HG02798 (cell line): ENCODE data around the gene RDH5.
A peak's percentile ranks its signal among the peaks of the same experiment; 100 is the strongest.

Experiments
- ATAC-seq: cut with Tn5 transposase; IDR thresholded peaks from one replicate; pipeline ENCODE4 v1.9.1; 2021; ENCODE audit warnings: mild to moderate bottlenecking; ENCODE audit not compliant: unreplicated experiment, poor library complexity

Gene RDH5, protein sequence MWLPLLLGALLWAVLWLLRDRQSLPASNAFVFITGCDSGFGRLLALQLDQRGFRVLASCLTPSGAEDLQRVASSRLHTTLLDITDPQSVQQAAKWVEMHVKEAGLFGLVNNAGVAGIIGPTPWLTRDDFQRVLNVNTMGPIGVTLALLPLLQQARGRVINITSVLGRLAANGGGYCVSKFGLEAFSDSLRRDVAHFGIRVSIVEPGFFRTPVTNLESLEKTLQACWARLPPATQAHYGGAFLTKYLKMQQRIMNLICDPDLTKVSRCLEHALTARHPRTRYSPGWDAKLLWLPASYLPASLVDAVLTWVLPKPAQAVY

DNA sequence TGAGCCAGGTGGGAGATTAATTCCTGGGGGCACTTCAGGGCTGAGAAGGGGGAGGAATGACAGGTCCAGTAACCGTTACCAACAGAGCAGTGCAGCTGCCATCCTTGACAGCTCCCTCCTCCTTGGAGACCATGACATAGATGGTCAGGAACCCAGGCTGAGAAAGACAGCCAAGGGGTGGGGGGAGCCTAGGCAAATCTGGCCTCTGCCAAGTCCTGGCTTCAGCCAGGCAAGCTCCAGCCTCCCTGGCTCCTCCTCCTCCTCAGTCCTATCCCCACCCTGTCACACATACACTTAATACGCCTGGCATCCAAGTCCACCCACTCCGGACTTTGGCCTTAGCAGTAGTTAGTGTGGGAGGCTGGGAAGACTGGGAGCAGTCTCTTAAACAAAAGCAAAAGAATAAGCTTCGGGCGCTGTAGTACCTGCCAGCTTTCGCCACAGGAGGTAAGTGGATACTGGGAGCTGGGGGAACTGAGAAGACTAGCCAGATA lies at the start of gene RDH5:
RDH5 (plus strand) TSS at position 323 of the 494 bp plus-strand sequence. CDS start 792 bp downstream, outside the sequence.
- ATAC-seq, result no peak

DNA sequence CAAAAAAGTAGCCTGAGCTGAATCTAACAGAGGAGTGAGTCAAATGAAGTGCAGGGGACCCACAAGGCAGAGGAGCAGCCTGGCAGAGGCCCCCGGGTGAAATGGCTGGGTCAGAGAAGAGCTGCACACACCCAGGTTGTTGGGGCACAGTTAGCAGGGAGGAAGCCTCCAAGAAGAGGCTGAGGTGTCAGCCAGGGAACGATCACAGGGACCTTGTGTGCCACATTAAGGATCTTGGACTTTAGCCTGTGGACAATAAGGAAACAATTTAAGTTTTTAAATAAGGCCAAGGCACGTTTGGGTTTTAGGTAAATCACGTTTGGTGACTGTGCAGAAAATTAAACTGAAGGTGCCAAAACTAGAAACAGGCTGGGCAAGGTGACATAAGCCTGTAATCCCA lies 48.4 kb upstream of the RDH5 start:
- ATAC-seq, result no peak

DNA sequence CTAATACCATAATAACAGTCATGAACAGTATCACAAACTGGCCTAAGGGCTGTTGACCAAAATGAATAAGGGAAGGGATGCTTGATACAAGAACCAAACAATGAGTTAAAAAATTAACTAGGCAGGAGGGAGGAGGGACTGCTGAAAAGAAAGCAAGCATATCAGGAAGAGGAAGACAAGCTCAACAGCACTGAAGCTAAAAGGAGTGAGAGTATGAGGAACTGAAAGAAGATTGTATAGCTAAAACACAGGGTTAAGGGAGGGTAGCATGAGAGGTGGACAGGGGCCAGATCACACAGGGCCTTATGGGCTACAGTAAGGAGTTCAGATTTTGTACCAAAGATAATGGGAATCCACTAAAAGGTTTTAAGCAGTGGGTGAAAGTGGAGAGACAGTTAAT lies 46.6 kb upstream of the RDH5 start:
- peak; percentile 94 for ATAC-seq

DNA sequence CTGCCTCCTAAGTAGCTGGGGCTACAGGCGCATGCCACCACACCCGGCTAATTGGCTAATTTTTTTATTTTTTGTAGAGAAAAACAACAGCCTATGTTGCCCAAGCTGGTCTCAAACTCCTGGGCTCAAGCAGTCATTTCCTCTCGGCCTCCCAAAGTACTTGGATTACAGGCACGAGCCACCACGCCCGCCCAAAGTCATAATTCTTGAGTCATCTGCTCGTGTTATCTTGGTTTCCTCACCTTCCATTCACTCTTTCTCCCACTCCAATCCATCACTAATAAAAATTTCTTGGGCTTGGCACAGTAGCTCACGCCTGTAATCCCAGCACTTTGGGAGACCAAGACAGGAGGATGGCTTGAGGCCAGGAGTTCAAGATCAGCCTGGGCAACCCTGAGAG lies 44.5 kb upstream of the RDH5 start:
- no peak for ATAC-seq

DNA sequence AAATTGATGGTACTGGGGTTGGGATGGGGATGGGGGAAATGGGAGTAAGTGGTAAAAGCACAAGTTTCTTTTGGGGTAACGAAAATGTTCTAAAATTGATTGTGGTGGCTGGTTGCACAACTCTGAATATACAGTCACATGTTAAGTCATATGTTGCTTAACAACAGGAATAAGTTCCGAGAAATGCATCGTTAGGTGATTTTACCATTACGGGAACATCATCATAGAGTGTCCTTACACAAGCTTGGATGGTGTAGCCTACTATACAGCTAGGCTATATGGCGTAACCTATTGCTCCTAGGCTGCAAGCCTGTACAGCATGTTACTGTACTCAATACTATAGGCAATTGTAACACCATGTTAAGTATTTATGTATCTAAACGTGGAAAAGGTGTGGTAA lies 43.5 kb upstream of the RDH5 start:
- no peak for ATAC-seq

DNA sequence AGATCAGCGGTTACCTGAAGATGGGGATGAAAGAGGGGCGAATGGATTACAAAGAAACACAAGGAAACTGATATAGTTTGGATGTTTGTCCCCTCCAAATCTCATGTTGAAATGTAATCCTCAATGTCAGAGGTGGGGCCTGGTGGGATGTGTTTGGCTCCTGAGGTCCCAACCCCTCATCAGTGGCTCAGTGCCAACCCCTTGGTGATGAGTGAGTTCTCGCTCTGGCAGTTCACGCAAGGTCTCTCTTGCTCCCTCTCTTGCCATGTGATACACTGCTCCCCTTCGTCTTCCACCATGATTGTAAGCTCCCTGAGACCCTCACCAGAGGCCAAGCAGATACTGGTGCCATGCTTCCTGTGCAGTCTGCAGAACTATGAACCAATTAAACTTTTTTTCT lies 40.5 kb upstream of the RDH5 start:
- no peak for ATAC-seq

DNA sequence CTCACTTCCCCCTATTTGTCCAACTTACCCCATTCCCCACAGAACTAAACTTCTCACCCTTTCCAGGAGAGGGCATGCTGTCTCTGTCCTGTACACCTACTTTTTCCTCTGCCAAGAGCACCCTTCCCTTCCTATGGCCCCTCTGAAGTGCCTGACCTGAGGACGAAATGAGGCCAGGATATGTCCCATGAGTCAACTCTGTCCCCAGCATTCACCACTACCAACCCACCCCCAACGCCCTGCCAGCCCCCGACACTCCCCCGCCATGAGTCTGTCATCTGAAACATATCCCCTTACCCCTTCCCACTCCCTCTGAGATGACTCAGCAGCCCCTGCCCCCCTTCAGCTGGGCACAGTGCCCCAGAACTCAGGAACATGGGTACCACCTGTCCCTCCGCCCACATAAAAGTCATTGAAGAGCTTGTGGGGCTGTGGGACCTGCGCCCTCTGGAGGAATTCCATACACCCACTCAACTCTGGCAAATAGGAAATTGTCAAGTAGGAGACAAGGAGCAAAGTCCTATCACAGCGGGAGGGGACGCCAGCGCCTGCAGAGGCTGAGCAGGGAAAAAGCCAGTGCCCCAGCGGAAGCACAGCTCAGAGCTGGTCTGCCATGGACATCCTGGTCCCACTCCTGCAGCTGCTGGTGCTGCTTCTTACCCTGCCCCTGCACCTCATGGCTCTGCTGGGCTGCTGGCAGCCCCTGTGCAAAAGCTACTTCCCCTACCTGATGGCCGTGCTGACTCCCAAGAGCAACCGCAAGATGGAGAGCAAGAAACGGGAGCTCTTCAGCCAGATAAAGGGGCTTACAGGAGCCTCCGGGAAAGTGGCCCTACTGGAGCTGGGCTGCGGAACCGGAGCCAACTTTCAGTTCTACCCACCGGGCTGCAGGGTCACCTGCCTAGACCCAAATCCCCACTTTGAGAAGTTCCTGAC lies 38.8 kb upstream of the RDH5 start:
- no peak for ATAC-seq

DNA sequence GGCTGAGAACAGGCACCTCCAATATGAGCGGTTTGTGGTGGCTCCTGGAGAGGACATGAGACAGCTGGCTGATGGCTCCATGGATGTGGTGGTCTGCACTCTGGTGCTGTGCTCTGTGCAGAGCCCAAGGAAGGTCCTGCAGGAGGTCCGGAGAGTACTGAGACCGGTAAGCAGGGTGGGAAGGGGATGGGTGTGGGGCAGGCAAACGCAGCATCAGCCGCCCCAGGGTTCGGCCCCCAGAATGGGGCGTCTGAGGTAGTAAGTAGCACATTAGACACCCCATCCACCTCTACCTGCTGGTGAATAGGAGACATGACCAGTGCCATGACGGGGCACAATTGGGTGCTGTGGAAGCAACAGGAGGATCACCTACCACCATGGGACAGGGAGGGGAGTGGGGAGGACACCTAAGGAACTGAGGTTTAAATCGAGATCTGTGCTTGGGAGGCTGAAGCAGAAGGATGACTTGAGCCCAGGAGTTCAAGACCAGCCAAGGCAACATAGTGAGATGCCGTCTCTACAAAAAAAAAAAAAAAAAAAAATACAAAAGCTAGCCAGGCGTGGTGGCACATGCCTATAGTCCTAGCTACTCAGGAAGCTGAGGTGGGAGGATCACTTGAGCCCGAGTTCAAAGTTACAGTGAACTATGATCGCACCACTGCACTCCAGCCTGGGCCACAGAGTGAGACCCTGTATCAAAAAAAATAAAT lies 38.0 kb upstream of the RDH5 start:
- ATAC-seq, result no peak

DNA sequence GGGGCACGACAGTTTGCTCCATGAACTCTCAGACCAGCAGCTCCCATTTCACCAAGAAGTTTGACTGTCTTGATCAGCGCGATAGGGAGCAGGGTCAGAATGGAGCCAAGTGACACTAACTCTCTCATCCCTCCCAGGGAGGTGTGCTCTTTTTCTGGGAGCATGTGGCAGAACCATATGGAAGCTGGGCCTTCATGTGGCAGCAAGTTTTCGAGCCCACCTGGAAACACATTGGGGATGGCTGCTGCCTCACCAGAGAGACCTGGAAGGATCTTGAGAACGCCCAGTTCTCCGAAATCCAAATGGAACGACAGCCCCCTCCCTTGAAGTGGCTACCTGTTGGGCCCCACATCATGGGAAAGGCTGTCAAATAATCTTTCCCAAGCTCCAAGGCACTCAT lies 36.5 kb upstream of the RDH5 start:
- ATAC-seq, result no peak

DNA sequence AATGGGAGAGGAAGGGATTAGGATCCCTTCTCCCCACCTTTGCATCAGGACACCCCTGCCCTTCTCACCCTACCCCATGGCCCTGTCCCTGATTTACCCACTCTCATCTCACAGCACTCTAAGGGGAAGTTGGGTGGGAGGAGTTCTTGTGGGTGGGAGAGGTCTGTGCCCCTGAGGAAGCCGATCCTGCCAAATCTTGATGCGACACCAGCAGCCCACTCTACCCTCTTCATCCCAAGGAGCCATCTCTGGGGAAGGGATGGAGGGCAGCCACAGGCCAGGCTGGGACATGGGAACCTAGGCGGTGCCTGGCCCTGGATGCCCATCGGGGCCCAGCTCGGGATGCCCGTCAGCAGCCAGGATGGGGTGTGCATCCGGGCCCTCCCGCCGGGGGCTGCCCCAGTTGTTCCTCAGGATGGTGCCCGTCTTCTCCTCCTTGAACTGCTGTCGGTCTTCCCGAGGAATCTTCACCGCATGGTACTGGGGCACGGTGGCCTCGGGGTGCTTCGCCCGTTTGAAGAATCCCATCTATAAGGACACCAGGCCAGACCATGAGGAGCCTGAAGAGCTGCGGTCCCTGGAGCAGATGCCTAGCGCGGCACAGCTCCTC lies 35.3 kb upstream of the RDH5 start:
- no peak for ATAC-seq

DNA sequence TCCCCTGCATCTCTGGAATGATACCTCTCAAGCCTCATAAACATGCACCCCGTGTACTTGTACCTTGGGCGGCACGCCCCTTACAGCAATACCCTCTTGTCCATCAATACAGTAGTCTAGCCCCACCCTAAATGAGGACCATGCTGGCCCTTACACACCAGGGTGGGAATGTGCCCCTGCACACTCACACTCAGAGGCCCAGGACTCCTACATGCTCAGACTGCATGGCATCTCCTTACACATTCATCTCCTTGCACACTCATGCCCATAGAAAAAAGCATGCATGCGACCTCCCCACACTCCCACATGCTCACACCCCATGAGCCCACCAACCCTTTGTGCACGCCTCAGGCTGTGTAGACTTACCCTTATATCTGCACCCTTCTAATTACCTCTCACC lies 34.5 kb upstream of the RDH5 start:
- ATAC-seq, result no peak

DNA sequence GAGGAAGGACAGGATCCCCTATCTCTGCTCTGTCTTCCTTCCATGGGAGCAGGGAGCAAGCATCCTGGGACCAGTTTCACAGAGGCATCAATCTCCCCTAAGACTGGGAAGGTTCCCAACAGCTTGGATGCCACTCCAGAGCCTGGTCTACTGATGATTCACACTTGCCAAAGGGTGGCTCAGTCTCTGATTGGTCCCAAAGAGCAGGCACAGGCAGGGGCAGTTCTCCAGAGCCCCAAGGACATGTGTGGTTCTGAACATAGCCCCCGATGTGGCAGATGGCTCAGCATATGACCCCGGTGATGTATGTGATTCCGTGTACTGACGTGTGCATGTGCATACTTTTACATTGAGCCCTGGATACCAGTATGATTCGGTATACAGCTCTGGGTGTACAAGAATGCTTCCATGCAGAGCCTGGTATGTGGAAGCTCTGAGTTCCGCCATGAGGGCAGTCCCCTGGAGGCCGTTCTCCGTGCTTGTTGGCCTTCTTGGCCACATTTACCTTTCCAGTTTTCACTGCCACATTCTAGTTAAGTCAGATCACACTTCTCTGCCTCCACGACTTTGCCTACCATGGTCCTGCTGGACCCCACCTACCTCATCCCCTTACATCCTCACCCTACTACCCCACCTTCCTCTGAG lies 33.7 kb upstream of the RDH5 start:
- ATAC-seq, result no peak

DNA sequence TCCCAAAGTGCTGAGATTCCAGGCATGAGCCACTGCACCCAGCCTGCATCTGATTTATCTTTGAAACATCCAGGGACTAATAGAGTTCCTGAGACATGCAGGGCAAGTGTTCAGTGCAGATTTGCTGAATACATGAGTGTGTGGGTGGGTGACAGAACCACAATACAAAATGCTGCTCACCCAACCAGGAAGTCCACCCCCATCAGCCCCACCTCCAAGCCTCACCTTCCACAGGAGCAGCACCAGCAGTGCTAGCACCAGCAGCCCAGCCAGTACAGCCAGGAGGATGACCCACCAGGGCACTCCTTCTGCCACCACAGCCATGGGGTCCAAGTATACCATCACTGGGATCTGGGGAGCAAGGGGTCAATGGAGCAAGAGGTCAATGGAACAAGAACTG lies 32.4 kb upstream of the RDH5 start:
- ATAC-seq, result peak; percentile 64

DNA sequence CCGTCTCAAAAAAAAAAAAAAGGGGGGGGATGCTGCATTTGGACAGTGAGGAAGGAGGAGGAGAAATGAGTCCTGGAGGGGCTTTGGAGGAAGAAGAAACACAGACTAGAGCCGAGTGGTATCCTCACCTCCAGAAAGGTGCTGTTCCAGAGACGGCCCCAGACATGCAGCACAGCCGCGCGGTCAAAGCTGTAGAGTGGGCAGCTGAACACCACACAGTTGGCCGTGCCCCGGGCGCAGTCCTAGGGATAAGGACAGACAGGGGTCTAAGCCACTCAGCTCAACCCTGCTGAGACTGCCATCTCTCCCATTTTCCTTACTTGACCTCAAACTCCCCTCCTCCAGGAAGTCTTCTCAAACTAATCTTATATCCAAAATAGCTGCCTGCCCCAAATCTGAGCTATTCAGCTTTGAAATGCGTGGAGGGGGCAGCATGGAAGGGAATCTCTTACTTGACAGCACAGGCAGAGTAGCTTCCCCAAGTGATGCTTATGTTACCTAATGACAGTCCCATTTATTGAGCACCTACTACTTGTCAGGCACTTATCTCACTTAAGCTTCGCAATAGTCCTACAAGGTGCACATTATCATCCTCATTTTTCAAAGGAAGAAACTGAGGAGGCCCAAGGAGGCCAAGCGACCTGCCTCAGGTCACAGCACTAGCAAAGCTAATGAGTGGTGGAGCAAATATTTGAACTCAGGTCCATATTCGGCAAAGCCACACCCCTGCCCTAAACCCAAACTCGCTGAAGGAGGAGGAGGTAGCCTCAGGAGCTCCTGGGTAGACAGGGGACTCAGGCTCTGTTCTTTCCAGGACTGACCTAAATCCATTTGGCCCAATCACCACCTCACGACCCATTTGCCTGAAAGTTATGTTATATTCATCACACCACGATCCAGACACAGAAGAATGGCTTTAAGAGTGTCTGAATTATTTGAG lies 31.2 kb upstream of the RDH5 start:
- ATAC-seq, result no peak

DNA sequence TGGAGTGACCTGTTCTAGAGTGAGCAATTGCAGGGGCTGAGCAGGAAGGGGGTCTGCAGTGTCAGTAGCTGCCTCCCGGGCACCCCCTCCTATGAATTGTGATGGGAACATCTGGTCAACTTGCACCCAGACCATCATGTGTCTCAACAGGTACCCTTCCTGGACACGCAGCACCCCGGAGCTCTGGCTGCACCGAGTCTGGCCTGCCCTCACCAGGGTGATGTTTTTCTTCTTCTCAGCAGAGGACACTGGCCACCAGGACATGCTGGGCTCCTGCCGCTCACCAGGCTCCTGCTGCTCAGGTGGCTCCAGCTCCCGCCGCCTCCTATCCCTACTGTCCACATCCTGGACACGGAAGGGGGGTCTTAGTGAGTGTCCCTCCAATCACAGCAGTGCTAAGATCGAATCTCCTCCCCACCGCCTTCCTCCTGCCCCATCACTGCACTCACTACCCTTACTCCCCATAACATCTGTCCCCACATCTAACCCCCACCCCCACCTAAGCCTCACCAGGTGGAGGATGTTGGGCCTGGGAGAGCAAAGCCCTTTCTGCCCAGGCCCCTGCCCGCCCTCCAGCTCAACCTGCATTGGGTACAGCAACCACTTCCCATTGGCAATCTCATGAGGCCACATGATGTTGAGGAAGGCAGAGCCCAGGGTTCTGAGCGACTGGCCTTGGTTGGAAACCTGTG lies 27.4 kb upstream of the RDH5 start:
- no peak for ATAC-seq

DNA sequence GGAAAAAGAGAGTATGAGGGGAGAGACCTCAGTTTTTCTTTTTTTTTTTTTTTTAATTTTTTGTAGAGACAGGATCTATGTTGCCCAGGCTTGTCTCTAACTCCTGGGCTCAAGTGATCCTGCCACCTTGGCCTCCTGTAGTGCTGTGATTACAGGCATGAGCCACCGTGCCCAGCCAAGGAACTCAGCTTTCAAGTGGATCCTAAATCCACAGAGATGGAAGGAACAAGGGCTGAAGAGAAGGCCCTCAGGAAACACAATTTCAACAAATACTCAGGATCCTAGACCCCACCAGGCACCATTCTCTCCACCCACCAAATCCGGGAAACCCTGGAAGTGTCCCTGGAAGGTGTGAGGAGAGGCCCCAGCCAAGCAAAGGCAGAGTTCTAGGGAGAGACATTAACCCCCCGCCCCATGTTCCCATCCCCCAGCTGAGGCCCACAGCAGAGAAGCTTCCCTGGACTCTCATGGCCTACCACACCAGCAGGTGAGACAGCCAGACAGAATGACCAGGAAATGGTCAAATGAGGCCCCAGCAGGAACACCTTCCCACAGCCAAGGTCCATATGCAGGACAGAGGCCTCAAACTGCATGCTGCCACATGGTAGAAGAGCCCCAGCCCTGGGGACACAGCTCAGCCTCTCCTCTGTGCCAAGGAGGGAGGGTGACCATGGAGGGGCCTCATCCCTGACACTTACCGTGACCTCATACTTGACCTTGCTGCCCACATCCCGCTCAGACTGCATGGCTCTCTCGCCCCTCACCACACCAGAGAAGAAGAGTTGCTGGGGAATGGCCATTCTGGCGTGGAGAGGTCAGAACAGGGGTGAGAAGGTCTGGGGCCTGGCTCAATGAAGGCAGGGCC lies 26.6 kb upstream of the RDH5 start:
- no peak for ATAC-seq

DNA sequence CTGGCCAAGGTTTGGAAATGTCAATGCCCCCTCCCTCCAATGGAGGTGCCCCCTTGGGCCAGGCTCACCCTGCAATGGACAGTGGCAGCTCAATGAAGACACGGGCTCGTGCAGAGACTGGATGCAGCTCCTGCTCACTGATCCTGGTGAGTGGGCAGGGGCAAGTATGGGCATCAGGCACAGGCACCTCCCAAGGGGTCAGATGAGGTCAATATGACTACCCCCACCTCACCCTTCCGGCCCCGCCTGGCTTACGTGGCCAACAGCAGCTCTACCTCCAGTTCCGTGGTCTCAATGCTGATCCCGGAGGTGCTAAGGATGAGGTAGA lies 26.0 kb upstream of the RDH5 start:
- no peak for ATAC-seq
